Liver (tissue), 9 donors: Measurements from ENCODE around the gene SIPA1L3. TPM values are rescaled to one million over a fixed set of nuclear protein-coding genes. Genes with fewer than 3 reads are reported as not detected.

Source experiments
- DNase-seq: peaks from one replicate; pipeline ENCODE4 v3.0.0-alpha.2; 2017; ENCODE audit warnings: low spot score
- H3K27ac ChIP-seq, 2 donors: one replicate each; pipeline ENCODE4 v1.7.0; 2013; ENCODE audit warnings: inconsistent platforms in 2 of 2, low read length in 2 of 2, control low read depth in 1 of 2, low read depth in 1 of 2, mild to moderate bottlenecking in 1 of 2
- H3K27me3 ChIP-seq, 4 donors: one replicate each; pipeline versions ENCODE4 v1.6.1 to v1.7.0; 2013; ENCODE audit warnings: low read length in 3 of 4, inconsistent platforms in 1 of 4, mild to moderate bottlenecking in 1 of 4, moderate library complexity in 1 of 4; ENCODE audit not compliant: control insufficient read depth in 4 of 4, insufficient read depth in 4 of 4
- H3K36me3 ChIP-seq, 4 donors: one replicate each; pipeline versions ENCODE4 v1.6.1 to v1.7.0; 2013; ENCODE audit warnings: low read length in 3 of 4, mild to moderate bottlenecking in 3 of 4, low read depth in 1 of 4, moderate library complexity in 1 of 4; ENCODE audit not compliant: control insufficient read depth in 4 of 4, insufficient read depth in 3 of 4
- H3K4me1 ChIP-seq, 4 donors: one replicate each; pipeline versions ENCODE4 v1.6.1 to v1.7.0; 2013; ENCODE audit warnings: low read length in 3 of 4, mild to moderate bottlenecking in 3 of 4, moderate library complexity in 1 of 4; ENCODE audit not compliant: control insufficient read depth in 4 of 4, insufficient read depth in 4 of 4
- H3K4me3 ChIP-seq, 3 donors: one replicate each; pipeline versions ENCODE4 v1.6.1 to v1.7.0; 2013; ENCODE audit warnings: low read length in 3 of 3, control low read depth in 1 of 3, low read depth in 1 of 3, mild to moderate bottlenecking in 1 of 3
- H3K9ac ChIP-seq, 2 donors: one replicate each; pipeline ENCODE4 v1.7.0; 2013; ENCODE audit warnings: low read length in 2 of 2, mild to moderate bottlenecking in 2 of 2, moderate library complexity in 2 of 2, control low read depth in 1 of 2, low read depth in 1 of 2
- H3K9me3 ChIP-seq, 4 donors: one replicate each; pipeline versions ENCODE4 v1.6.1 to v1.7.0; 2013; ENCODE audit warnings: low read length in 3 of 4; ENCODE audit not compliant: control insufficient read depth in 4 of 4
- CTCF ChIP-seq: fragments of 150-350 bp; IDR thresholded peaks from 2 replicates; pipeline ENCODE4 v1.5.1; 2017; ENCODE audit warnings: improper control_type of control experiment, low read depth, low read length; ENCODE audit not compliant: missing input control
- EGR1 ChIP-seq, 2 donors: IDR thresholded peaks; 2 replicates each; pipeline ENCODE4 v1.6.1; 2016 to 2018; ENCODE audit warnings: antibody characterized with exemption in 2 of 2, low read depth in 2 of 2
- FOXA1 ChIP-seq: IDR thresholded peaks from 2 replicates; pipeline ENCODE4 v1.6.1; 2016; ENCODE audit warnings: antibody characterized with exemption
- GABPA ChIP-seq, 2 donors: IDR thresholded peaks in 1 of 2; conservative IDR thresholded peaks in 1 of 2; 2 replicates each; pipeline ENCODE4 v1.6.1; 2016; ENCODE audit warnings: antibody characterized with exemption in 2 of 2, mild to moderate bottlenecking in 1 of 2, moderate library complexity in 1 of 2
- HNF4A ChIP-seq, 2 donors: conservative IDR thresholded peaks; 2 replicates each; pipeline ENCODE4 v1.6.1; 2016; ENCODE audit warnings: antibody characterized with exemption in 2 of 2, mild to moderate bottlenecking in 2 of 2
- HNF4G ChIP-seq: IDR thresholded peaks from 2 replicates; pipeline ENCODE4 v1.6.1; 2016; ENCODE audit warnings: antibody characterized with exemption
- JUND ChIP-seq, 2 donors: IDR thresholded peaks; 2 replicates each; pipeline ENCODE4 v1.6.1; 2016; ENCODE audit warnings: antibody characterized with exemption in 2 of 2
- NR2F2 ChIP-seq: IDR thresholded peaks from 2 replicates; pipeline ENCODE4 v1.6.1; 2016; ENCODE audit warnings: antibody characterized with exemption
- RXRA ChIP-seq, 2 donors: IDR thresholded peaks; 2 replicates each; pipeline ENCODE4 v1.6.1; 2017 to 2018; ENCODE audit warnings: antibody characterized with exemption in 2 of 2, mild to moderate bottlenecking in 1 of 2
- YY1 ChIP-seq: IDR thresholded peaks from 2 replicates; pipeline ENCODE4 v1.6.1; 2016; ENCODE audit warnings: antibody characterized with exemption, mild to moderate bottlenecking
- WGBS: extraction: QIAGEN DNeasy Blood & Tissue Kit; methylation state at CpG from one replicate; pipeline ENCODE4 v1.1.7; 2013; 5-methylcytosine and 5-hydroxymethylcytosine counted together
- polyA plus RNA-seq, 2 donors: library from polyadenylated mRNA; stranded (reverse) in 1 of 2; unstranded in 1 of 2; fragments of 200-250 nt in 1 of 2; fragments of >200 nt in 1 of 2; fragmentation: Nextera tagmentation in 1 of 2; extraction: Ambion mirVana in 1 of 2; gene quantifications; one replicate each; pipeline versions ENCODE4 v1.2.1 to v1.2.3, GENCODE V29; 2013 to 2015
- total RNA-seq, 2 donors: library from RNA; depleted of rRNA; stranded (reverse); fragments of >200 nt; gene quantifications; one replicate each; pipeline ENCODE4 v1.2.3, GENCODE V29; 2014
- TF ChIP-seq, protein P1 (sequence below): IDR thresholded peaks from 2 replicates; pipeline ENCODE4 v1.6.1; 2016; ENCODE audit warnings: antibody characterized with exemption
- TF ChIP-seq, protein P2 (sequence below): IDR thresholded peaks from 2 replicates; pipeline ENCODE4 v1.6.1; 2016; ENCODE audit warnings: antibody characterized with exemption
- TF ChIP-seq, protein P3 (sequence below): IDR thresholded peaks from 2 replicates; pipeline ENCODE4 v1.6.1; 2016; ENCODE audit warnings: antibody characterized with exemption
- donor health status: healthy.
- donor health status: healthy.
- donor health status: healthy.
- donor health status: healthy.
- donor health status: healthy.

Gene SIPA1L3
- total and polyA plus RNA-seq, 4 donors = 2.4 to 10.0 (median 4.4) TPM

GRCh38 chr19:37961198-37961597 lies 54.2 kb downstream of the SIPA1L3 start (continued):
- TF ChIP-seq GABPA (IDR thresholded peaks at IDR 0.05 in 1 of 2, conservative IDR thresholded peaks at IDR 0.05 in 1 of 2) = no peak
- TF ChIP-seq EGR1 (IDR thresholded peaks at IDR 0.05; ENCODE audit: low read depth in 2 of 2) = no peak
- no peak for TF ChIP-seq HNF4G
- TF ChIP-seq YY1 = no peak

DNA sequence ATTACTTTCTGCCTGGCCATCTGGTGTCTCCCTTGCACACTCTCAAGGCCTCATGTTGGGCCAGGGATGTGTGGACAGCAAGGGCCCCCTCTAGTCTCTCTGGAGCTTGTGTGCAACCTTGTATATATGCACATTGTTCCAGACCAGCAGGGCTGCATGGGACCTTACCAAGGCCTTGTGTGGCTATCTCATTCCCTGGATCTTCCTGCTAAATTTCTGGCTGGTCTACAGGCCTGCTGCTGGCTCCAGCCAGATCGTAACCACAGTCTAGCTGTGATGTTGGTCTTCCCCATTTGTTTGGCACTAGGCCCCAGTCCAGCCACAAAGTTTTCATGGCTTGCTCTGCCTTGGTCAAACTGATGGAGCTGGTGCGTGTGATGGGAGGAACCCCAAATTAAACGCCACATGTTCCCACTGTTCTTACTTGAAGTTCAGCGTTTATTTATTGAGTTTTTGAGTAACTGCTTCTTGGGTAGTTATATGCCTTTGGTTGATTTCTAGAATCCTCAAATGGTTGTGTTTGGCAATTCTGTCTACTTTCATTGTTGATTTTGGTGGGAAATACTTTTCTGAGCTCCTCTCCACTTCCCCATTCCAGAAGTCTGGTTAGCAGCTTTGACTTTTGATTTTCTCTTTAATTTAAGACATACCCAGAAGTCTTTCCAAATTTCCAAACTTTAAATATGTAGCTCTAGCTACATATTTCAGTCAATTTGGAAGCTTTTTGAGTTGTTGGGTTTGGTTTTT lies 56.4 kb downstream of the SIPA1L3 start:
- no peak for TF ChIP-seq FOXA1
- Histone ChIP-seq H3K9ac (no peak overlapping the region), H3K27me3 (no peaks in the 10 kb centered on the region), H3K36me3 (no peaks in the 10 kb centered on the region), H3K4me1 (peaks cover 0 to 2% (median 0%) of the 10 kb centered on the region in 4 donors), H3K4me3 (no peak overlapping the region), H3K9me3 (no peaks in the 10 kb centered on the region), H3K27ac (no peak overlapping the region)
- no peak for DNase-seq
- 93% methylated on average over 4 of the region's 4 CpGs for WGBS

GRCh38 chr19:37964109-37964508 lies 57.1 kb downstream of the SIPA1L3 start:
- Histone ChIP-seq H3K9ac (no peak overlapping the region), H3K4me3 (no peak overlapping the region), H3K27me3 (no peaks in the 10 kb centered on the region), H3K4me1 (peaks cover 0 to 2% (median 0%) of the 10 kb centered on the region in 4 donors), H3K27ac (no peak overlapping the region), H3K36me3 (no peaks in the 10 kb centered on the region), H3K9me3 (no peaks in the 10 kb centered on the region)
- TF ChIP-seq, protein P1, sequence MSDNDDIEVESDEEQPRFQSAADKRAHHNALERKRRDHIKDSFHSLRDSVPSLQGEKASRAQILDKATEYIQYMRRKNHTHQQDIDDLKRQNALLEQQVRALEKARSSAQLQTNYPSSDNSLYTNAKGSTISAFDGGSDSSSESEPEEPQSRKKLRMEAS = no peak
- no peak for TF ChIP-seq JUND (IDR thresholded peaks at IDR 0.05)
- no peak for TF ChIP-seq HNF4A (conservative IDR thresholded peaks at IDR 0.05)
- no peak for TF ChIP-seq NR2F2
- TF ChIP-seq FOXA1 = no peak
- no peak for DNase-seq
- 91% methylated on average over 2 of the region's 2 CpGs for WGBS

DNA sequence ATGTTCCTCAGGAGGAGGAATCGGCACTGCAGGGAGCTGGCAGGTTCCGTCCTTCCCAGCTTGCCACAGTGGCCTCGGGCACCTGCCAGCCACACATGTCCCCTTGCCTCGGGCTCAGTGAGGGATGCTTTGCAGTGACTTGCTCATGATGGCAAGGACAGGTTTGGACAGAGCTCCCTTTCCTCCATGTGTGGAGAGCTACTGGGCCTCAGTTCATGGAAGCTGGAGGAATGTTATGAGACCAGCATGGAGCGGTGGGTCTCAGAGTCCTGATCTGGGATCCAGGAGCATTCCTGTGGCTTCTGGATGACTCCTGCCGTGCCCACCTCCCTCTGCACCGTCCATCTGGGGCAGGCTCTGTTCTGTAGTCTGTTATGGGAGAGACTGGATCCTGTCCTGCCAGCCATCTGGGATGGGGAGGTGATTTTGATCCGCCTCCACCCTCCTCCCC lies 59.2 kb downstream of the SIPA1L3 start:
- Histone ChIP-seq H3K27me3 (no peaks in the 10 kb centered on the region), H3K4me1 (peaks cover 0 to 2% (median 0%) of the 10 kb centered on the region in 4 donors), H3K9ac (no peak overlapping the region), H3K4me3 (no peak overlapping the region), H3K36me3 (no peaks in the 10 kb centered on the region), H3K9me3 (peaks cover 0 to 6% (median 4%) of the 10 kb centered on the region in 4 donors), H3K27ac (no peak overlapping the region)
- WGBS = 93% methylated on average over 8 of the region's 8 CpGs
- TF ChIP-seq GABPA (IDR thresholded peaks at IDR 0.05 in 1 of 2, conservative IDR thresholded peaks at IDR 0.05 in 1 of 2) (no peak), RXRA (IDR thresholded peaks at IDR 0.05) (no peak), YY1 (no peak), CTCF (no peak), NR2F2 (no peak)
- TF ChIP-seq, protein P2, sequence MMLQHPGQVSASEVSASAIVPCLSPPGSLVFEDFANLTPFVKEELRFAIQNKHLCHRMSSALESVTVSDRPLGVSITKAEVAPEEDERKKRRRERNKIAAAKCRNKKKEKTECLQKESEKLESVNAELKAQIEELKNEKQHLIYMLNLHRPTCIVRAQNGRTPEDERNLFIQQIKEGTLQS = no peak
- TF ChIP-seq, protein P3, sequence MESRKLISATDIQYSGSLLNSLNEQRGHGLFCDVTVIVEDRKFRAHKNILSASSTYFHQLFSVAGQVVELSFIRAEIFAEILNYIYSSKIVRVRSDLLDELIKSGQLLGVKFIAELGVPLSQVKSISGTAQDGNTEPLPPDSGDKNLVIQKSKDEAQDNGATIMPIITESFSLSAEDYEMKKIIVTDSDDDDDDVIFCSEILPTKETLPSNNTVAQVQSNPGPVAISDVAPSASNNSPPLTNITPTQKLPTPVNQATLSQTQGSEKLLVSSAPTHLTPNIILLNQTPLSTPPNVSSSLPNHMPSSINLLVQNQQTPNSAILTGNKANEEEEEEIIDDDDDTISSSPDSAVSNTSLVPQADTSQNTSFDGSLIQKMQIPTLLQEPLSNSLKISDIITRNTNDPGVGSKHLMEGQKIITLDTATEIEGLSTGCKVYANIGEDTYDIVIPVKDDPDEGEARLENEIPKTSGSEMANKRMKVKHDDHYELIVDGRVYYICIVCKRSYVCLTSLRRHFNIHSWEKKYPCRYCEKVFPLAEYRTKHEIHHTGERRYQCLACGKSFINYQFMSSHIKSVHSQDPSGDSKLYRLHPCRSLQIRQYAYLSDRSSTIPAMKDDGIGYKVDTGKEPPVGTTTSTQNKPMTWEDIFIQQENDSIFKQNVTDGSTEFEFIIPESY = no peak
- TF ChIP-seq, protein P1 = no peak
- no peak for DNase-seq
